ES-I3 (cell line): ENCODE data around the gene FAM81B.
"Not testable (repeated sequence)": the region's sequence is repeated elsewhere in the genome, so short reads cannot be mapped to it uniquely, and the experiment has no call there.

ENCODE experiments used
- H3K36me3 ChIP-seq: 2 replicates; pipeline ENCODE4 v1.6.1; 2013; ENCODE audit warnings: mild to moderate bottlenecking, low read length, control low read depth, moderate library complexity; ENCODE audit not compliant: insufficient read depth
- H3K4me1 ChIP-seq: 2 replicates; pipeline ENCODE4 v1.6.1; 2013; ENCODE audit warnings: mild to moderate bottlenecking, control low read depth, low read length; ENCODE audit not compliant: insufficient read depth
- H3K9ac ChIP-seq: 2 replicates; pipeline ENCODE4 v1.6.1; 2013; ENCODE audit warnings: low read depth, mild to moderate bottlenecking, low read length, moderate library complexity
- H3K9me3 ChIP-seq: 2 replicates; pipeline ENCODE4 v1.6.1; 2013; ENCODE audit warnings: mild to moderate bottlenecking, low read length, moderate library complexity; ENCODE audit not compliant: control insufficient read depth, insufficient read depth

FAM81B gene

GRCh38 chr5:95390812-95391492 lies at the start of gene FAM81B:
FAM81B (plus strand) TSS chr5:95391366; CDS start chr5:95391390, 24 bp downstream.
- Histone ChIP-seq H3K9me3 (no peaks in the 10 kb centered on the region), H3K4me1 (peaks cover 4% of the 10 kb centered on the region; the same call in 1 of the 2 replicates), H3K9ac (no peak within 1 kb of the TSS), H3K36me3 (no peaks in the 10 kb centered on the region)

- H3K36me3 ChIP-seq, H3K9me3 ChIP-seq, H3K9ac ChIP-seq, H3K4me1 ChIP-seq: not testable (repeated sequence)
Measured at GRCh38 chr5:95341444-95341843, 49.7 kb upstream of the FAM81B start.

- Histone ChIP-seq H3K36me3 (no peaks in the 10 kb centered on the region), H3K9ac (no peak overlapping the region), H3K4me1 (no peaks in the 10 kb centered on the region), H3K9me3 (no peaks in the 10 kb centered on the region)
Measured at GRCh38 chr5:95347506-95348120, 43.6 kb upstream of the FAM81B start.

GRCh38 chr5:95350631-95351030 lies 40.5 kb upstream of the FAM81B start:
- Histone ChIP-seq H3K9ac (no peak overlapping the region), H3K36me3 (no peaks in the 10 kb centered on the region), H3K4me1 (no peaks in the 10 kb centered on the region), H3K9me3 (no peaks in the 10 kb centered on the region)

GRCh38 chr5:95352691-95353090 lies 38.5 kb upstream of the FAM81B start:
- Histone ChIP-seq H3K9ac (no peak overlapping the region), H3K4me1 (no peaks in the 10 kb centered on the region), H3K36me3 (no peaks in the 10 kb centered on the region), H3K9me3 (no peaks in the 10 kb centered on the region)

- no peak overlapping the region for H3K9ac ChIP-seq
- H3K9me3 ChIP-seq: no peaks in the 10 kb centered on the region
- H3K4me1 ChIP-seq: no peaks in the 10 kb centered on the region
Measured at GRCh38 chr5:95358320-95358719, 32.8 kb upstream of the FAM81B start.

GRCh38 chr5:95358848-95359247 lies 32.3 kb upstream of the FAM81B start:
- no peaks in the 10 kb centered on the region for H3K9me3 ChIP-seq
- H3K9ac ChIP-seq: no peak overlapping the region
- H3K36me3 ChIP-seq: no peaks in the 10 kb centered on the region
- H3K4me1 ChIP-seq: no peaks in the 10 kb centered on the region

More at GRCh38 chr5:95358320-95358719, 32.8 kb upstream of the FAM81B start:
- H3K36me3 ChIP-seq: no peaks in the 10 kb centered on the region

GRCh38 chr5:95360667-95361066 lies 30.5 kb upstream of the FAM81B start:
- H3K9me3 ChIP-seq, H3K36me3 ChIP-seq, H3K9ac ChIP-seq, H3K4me1 ChIP-seq: not testable (repeated sequence)

- 0 out of 2 replicates have a peak, but pooled peaks cover 6% of the 10 kb centered on the region for H3K4me1 ChIP-seq
- H3K9ac ChIP-seq: no peak overlapping the region
- no peaks in the 10 kb centered on the region; the same call in 1 of the 2 replicates for H3K36me3 ChIP-seq
- no peaks in the 10 kb centered on the region for H3K9me3 ChIP-seq
Measured at GRCh38 chr5:95365302-95366095, 25.7 kb upstream of the FAM81B start.

- Histone ChIP-seq H3K36me3 (no peaks in the 10 kb centered on the region; the same call in 1 of the 2 replicates), H3K9ac (no peak overlapping the region), H3K4me1 (0 out of 2 replicates have a peak, but pooled peaks cover 6% of the 10 kb centered on the region), H3K9me3 (no peaks in the 10 kb centered on the region)
Measured at GRCh38 chr5:95369782-95370181, 21.4 kb upstream of the FAM81B start.

GRCh38 chr5:95374061-95374460 lies 17.1 kb upstream of the FAM81B start:
- Histone ChIP-seq H3K9me3 (no peaks in the 10 kb centered on the region), H3K4me1 (no peaks in the 10 kb centered on the region), H3K36me3 (no peaks in the 10 kb centered on the region; the same call in 1 of the 2 replicates), H3K9ac (no peak overlapping the region)

- Histone ChIP-seq H3K36me3 (no peaks in the 10 kb centered on the region; the same call in 1 of the 2 replicates), H3K9me3 (0 out of 2 replicates have a peak, but pooled peaks cover 4% of the 10 kb centered on the region), H3K9ac (no peak overlapping the region), H3K4me1 (no peaks in the 10 kb centered on the region)
Measured at GRCh38 chr5:95375591-95375990, 15.6 kb upstream of the FAM81B start.

- Histone ChIP-seq H3K36me3 (no peaks in the 10 kb centered on the region), H3K4me1 (no peaks in the 10 kb centered on the region), H3K9me3 (0 out of 2 replicates have a peak, but pooled peaks cover 4% of the 10 kb centered on the region), H3K9ac (no peak overlapping the region)
Measured at GRCh38 chr5:95379133-95379532, 12.0 kb upstream of the FAM81B start.

- Histone ChIP-seq H3K9ac (no peak overlapping the region), H3K9me3 (0 out of 2 replicates have a peak, but pooled peaks cover 4% of the 10 kb centered on the region), H3K36me3 (no peaks in the 10 kb centered on the region), H3K4me1 (no peaks in the 10 kb centered on the region)
Measured at GRCh38 chr5:95380103-95380628, 11.0 kb upstream of the FAM81B start.
